ENCODE data around the gene VPS35L. TPM values are rescaled to one million over a fixed set of nuclear protein-coding genes. Genes with fewer than 3 reads are reported as not detected.

The VPS35L gene
- total and polyA plus RNA-seq, 2 of the 13 experiments (the other 11 are each of a cell fraction or from before 2014, with no cell fraction given): 1.4 to 1.6 TPM

DNA sequence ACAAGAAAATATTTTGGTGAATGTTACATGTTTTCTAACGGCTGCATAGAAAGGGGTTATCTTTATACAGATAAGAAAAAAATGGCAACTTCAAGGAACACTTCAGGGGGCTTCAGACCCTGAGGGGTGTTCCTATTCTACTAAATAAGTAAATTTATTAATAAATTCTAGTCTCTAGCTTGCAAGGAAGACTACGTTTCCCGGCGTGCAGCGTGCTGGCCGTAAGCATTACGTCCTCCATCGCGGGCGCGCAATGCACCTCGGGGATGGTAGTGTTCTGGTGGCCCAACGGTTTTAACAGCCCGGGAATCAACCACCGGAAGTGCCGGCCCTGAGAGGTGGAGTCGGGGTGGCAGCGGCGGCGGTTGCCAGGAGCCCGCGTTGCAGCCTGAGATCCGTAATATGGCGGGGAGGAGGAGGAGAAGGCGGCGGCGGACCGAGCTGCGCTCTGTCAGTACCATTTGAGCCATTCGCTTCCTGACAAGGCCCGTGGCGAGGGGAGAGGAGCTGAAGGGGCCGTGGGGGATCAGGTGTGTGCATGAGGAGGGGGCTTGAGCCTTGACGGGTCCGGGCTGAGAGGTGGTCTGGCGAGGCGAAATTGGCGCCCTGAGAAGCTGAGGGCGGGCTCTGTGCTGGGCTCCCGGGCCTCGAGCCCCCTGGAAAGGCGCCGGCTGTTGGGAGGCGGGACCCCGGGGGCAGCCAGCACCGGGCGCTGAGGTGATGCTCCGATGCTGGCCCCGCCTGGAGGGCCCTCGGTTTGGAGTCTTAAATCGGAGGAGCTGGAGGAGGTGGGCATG, 31.7 kb upstream of the VPS35L start, which contains the start of gene CCP110 (continued):
- TF ChIP-seq RARG (CRISPR knock-in tag; IDR thresholded peaks at IDR 0.05; ENCODE audit: low read depth) (0 out of 2 replicates have a peak, but pooled peaks have one; percentile 83), ELF4 (CRISPR knock-in tag; IDR thresholded peaks at IDR 0.05; ENCODE audit: borderline replicate concordance) (no peak), GTF3A (CRISPR knock-in tag; conservative IDR thresholded peaks at IDR 0.05) (0 out of 2 replicates have a peak, but pooled peaks have one; percentile 79), ZNF326 (CRISPR knock-in tag; IDR thresholded peaks at IDR 0.05; ENCODE audit: borderline replicate concordance) (no peak), POLR2G (IDR thresholded peaks at IDR 0.05; ENCODE audit: low read depth, low read length) (peak; percentile 83), ZFYVE20 (CRISPR knock-in tag; IDR thresholded peaks at IDR 0.05; ENCODE audit: borderline replicate concordance, low read depth) (no peak), GTF2F1 (IDR thresholded peaks at IDR 0.05; ENCODE audit: low read length) (no peak), ZNF766 (CRISPR knock-in tag; IDR thresholded peaks at IDR 0.05; ENCODE audit: borderline replicate concordance) (no peak), SP4 (CRISPR knock-in tag; IDR thresholded peaks at IDR 0.05) (peak; percentile 79), PHF20 (CRISPR knock-in tag; IDR thresholded peaks at IDR 0.05) (peak; percentile 75), HNRNPLL (IDR thresholded peaks at IDR 0.05; ENCODE audit: low read depth, low read length, poor library complexity, severe bottlenecking) (peak; percentile 87), EHMT2 (IDR thresholded peaks at IDR 0.05; ENCODE audit: borderline replicate concordance, low read depth, low read length) (no peak), ZIK1 (CRISPR knock-in tag; IDR thresholded peaks at IDR 0.05; ENCODE audit: borderline replicate concordance, low read depth) (peak; percentile 42; the same call in 1 of the 2 replicates), TEAD2 (CRISPR knock-in tag; IDR thresholded peaks at IDR 0.05) (no peak), CENPX (CRISPR knock-in tag; IDR thresholded peaks at IDR 0.05) (no peak), THAP11 (CRISPR knock-in tag; IDR thresholded peaks at IDR 0.05) (peak; percentile 98), KLF15 (CRISPR knock-in tag; IDR thresholded peaks at IDR 0.05; ENCODE audit: borderline replicate concordance) (0 out of 2 replicates have a peak, but pooled peaks have one; percentile 73), FOXP1 (IDR thresholded peaks at IDR 0.05) (no peak), FOXP1 (CRISPR knock-in tag; IDR thresholded peaks at IDR 0.05) (no peak), NRL (CRISPR knock-in tag; IDR thresholded peaks at IDR 0.05; ENCODE audit: borderline replicate concordance) (0 out of 2 replicates have a peak, but pooled peaks have one; percentile 64)
- TF ChIP-seq, protein P1, sequence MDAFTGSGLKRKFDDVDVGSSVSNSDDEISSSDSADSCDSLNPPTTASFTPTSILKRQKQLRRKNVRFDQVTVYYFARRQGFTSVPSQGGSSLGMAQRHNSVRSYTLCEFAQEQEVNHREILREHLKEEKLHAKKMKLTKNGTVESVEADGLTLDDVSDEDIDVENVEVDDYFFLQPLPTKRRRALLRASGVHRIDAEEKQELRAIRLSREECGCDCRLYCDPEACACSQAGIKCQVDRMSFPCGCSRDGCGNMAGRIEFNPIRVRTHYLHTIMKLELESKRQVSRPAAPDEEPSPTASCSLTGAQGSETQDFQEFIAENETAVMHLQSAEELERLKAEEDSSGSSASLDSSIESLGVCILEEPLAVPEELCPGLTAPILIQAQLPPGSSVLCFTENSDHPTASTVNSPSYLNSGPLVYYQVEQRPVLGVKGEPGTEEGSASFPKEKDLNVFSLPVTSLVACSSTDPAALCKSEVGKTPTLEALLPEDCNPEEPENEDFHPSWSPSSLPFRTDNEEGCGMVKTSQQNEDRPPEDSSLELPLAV (CRISPR knock-in tag; conservative IDR thresholded peaks at IDR 0.05; ENCODE audit: low read depth): no peak
- TF ChIP-seq, protein P2, sequence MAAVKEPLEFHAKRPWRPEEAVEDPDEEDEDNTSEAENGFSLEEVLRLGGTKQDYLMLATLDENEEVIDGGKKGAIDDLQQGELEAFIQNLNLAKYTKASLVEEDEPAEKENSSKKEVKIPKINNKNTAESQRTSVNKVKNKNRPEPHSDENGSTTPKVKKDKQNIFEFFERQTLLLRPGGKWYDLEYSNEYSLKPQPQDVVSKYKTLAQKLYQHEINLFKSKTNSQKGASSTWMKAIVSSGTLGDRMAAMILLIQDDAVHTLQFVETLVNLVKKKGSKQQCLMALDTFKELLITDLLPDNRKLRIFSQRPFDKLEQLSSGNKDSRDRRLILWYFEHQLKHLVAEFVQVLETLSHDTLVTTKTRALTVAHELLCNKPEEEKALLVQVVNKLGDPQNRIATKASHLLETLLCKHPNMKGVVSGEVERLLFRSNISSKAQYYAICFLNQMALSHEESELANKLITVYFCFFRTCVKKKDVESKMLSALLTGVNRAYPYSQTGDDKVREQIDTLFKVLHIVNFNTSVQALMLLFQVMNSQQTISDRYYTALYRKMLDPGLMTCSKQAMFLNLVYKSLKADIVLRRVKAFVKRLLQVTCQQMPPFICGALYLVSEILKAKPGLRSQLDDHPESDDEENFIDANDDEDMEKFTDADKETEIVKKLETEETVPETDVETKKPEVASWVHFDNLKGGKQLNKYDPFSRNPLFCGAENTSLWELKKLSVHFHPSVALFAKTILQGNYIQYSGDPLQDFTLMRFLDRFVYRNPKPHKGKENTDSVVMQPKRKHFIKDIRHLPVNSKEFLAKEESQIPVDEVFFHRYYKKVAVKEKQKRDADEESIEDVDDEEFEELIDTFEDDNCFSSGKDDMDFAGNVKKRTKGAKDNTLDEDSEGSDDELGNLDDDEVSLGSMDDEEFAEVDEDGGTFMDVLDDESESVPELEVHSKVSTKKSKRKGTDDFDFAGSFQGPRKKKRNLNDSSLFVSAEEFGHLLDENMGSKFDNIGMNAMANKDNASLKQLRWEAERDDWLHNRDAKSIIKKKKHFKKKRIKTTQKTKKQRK (IDR thresholded peaks at IDR 0.05; ENCODE audit: low read length): no peak
- TF ChIP-seq, protein P3, sequence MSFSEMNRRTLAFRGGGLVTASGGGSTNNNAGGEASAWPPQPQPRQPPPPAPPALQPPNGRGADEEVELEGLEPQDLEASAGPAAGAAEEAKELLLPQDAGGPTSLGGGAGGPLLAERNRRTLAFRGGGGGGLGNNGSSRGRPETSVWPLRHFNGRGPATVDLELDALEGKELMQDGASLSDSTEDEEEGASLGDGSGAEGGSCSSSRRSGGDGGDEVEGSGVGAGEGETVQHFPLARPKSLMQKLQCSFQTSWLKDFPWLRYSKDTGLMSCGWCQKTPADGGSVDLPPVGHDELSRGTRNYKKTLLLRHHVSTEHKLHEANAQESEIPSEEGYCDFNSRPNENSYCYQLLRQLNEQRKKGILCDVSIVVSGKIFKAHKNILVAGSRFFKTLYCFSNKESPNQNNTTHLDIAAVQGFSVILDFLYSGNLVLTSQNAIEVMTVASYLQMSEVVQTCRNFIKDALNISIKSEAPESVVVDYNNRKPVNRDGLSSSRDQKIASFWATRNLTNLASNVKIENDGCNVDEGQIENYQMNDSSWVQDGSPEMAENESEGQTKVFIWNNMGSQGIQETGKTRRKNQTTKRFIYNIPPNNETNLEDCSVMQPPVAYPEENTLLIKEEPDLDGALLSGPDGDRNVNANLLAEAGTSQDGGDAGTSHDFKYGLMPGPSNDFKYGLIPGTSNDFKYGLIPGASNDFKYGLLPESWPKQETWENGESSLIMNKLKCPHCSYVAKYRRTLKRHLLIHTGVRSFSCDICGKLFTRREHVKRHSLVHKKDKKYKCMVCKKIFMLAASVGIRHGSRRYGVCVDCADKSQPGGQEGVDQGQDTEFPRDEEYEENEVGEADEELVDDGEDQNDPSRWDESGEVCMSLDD (CRISPR knock-in tag; IDR thresholded peaks at IDR 0.05; ENCODE audit: borderline replicate concordance): no peak

Measured in HepG2 (cell line).